ENCODE data around the gene APBB1IP.
"Not testable (repeated sequence)": the region's sequence is repeated elsewhere in the genome, so short reads cannot be mapped to it uniquely, and the experiment has no call there.

The APBB1IP gene

DNA sequence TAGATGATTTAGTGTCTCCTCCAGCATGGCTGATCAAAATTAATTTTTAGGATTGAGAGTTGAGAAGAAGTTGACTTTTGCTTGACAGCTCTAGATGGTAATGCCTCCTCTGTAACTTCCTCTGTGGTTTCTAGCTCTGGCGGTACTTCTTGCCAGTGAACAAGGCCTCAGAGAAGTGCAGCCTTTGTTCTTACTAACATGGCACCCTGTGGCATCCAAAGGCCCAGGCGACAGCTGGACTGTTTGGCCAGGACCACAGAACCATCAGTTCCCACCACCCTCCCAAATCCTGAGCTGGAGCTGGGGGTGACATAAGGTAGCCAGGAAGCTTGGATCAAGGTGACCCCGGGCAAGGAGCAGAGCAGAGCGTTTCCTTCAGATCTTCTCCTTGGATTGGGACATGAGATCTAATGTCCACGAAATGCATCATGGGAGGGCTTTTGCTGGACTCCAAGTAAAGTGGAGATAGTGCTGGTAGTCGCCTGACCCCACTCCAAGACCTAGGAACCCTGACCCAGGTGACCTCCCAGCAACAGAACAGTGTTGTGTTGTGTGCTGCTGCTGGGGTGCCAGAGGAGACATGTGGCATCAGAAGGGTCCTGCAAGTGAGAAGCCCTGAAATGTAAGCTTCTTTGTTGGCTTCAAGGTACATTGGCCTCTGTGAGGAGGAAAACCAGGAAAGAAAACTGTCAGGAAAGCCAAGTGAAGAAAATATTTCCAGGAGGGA lies 41.8 kb downstream of the APBB1IP start:
- no peak for DNase-seq

DNA sequence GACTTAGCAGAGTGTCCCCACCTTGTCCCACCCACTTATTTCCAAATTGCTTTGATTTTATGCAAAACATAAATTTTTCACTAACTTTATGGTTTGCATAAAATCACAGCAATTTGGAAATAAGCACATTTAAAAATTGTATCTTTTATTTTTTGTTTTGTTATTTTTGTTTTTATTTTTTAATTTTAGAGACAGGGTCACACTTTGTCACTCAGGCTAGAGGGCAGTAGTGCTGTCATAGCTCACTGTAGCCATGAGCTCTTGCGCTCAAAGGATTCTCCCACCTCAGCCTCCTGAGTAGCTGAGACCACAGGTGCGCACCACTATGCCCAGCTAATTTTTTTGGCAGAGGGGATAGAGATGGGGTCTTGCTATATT lies 43.2 kb downstream of the APBB1IP start:
- DNase-seq, result no peak

DNA sequence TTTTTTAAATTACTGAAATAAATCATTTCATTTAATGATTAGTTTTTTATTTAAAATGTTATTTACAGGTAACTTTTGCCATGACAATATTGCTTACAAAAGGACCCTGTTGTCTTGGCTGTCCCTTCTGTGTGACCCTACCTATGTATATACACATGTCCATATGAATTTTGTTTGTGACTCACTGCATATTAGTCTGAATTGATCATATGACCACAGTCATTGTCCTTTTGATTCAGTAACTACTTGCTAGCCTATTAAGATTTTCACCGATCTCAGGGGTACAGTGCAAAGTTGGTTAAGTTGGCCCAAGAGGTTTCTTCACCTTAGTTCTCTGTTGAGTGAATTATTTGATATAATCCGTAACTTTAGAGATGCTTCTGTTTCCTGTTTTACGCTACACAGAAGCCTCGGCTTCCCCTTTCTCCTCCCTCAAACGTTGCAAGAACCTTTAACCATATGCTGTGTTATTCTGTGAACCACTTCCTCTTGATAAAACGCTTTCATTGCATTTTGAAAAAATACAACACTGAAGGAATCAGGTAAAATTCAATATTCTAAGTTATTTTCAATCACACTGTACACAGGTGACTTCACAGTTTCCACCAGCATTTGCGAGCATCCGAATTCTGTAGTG lies 43.9 kb downstream of the APBB1IP start:
- DNase-seq, result no peak

DNA sequence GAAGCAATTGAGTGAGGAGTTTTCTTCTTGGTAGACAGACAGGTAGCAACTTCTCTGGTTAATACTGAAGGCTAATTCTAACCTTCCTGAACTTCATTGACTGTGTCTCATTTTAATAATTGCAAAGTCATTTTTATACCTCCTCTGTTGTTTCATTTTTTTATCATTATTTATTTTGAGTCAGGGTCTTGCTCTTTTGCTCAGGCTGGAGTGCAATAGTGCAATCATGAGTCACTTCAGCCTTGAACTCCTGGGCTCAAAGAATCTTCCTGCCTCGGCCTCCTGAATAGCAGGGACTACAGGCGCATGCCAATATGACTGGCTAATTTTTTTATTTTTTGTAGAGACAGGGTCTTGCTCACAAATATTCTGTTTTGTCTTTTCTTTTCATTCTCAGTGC lies 45.4 kb downstream of the APBB1IP start:
- no peak for DNase-seq

DNA sequence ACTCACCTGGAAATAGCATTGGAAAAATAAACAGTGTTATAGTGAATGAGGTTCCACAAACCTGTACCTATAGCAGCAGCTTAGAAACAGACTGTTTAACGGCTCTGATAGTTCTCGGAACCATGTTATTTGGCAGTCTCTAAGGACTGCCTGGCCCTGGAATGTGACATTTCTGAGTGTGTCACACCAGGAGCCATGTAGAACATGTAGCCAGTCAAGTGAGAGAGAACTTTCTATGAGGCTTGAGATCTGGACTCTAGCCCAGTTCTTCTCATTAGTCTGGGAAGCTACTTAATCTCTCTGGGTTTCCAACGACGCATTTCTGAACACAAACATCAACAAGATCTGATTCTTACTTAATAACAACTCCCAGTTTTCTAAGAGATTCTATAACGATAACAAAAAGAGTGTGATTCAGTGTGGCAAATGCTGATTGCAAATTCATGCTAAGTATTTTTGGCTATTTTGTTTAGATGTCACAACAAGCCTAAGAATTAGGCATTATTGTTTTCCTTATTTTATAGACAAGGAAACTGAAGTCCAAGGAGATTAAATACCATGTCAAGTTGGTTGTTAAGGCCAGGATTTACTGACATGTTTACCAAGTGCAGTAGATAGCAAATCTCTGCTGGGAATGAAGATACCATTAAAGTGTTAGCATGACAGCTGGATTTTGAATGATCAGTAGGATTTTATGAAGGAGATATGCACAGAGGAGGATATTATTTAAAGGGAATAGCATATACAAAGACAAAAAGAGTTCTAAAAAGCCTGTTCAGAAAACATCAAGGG lies 47.2 kb downstream of the APBB1IP start:
- no peak for DNase-seq

DNA sequence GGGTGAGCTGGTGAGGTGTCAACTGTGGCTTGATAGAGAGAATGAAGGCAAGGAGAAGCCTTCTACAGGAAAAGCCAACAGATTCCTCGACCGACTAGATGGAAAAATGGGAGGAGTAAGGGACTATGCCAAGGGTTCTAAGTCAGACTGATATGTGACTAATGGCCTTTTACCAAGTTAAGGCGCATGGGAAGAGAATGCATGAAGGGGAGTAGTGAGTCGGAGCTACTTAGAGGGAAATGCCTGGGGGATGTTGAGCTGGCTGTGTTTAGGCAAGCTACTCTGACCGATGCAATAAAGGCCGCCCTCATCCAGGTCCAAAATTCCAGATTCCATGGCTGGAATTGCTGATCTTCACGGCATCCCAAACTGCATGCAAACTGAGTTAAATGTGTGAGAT lies 48.2 kb downstream of the APBB1IP start:
- peak; percentile 94 for DNase-seq

DNA sequence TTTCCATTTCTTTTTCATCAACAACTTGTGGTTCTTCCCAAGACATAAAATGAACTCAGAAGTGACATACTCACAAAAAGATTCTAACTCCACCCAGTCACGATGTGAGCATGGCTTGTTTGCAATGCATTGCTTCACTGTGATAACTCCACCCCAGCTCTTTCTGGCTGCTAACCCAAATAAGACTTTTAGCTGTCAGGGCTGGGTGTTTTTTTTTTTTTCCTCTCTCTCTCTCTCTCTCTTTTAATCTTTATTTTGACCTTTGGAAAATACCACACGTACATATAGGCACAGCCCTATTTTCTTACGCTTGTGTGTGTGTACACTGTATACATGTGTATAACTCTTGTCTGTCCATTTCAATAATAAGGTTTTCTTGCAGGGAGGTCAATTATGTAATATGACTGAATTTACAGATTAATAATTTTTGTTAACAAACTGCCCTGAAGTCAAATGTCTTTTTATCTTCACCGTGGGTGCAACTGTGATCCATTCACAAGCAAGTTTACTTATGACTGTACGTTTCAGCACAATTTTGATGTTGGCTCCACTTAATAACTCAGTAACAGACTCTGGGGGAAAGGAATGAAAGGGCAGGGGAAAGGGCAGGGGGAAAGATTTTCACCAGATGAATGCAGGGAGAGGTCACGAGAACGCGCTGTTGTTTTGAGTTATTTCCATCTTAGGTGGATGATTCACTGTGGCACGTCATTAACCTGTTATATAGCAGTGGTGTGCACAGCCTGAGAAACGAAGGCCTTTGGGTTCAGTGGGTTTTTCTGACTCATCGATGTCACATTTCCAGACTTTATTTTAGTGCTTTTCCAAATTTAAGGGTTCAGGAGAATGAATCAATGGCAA lies 49.1 kb downstream of the APBB1IP start:
- DNase-seq, result peak; percentile 91

DNA sequence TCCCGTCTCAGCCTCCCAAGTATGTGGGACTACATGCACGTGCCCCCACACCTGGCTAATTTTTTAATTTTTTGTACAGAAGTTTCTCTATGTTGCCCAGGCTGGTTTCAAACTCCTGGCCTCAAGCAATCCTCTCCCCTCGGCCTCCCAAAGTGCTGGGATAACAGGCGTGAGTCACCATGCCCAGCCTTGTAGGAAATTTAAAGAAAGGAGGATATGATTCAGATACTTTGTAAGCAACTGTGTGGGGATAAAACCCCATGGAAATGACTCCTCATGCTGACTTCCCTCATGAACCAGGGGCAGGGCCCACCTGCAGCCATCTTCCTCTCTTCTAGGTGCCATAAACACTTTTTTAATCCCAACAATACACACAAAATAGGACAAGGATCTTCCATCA lies 50.2 kb downstream of the APBB1IP start:
- DNase-seq, result no peak

DNA sequence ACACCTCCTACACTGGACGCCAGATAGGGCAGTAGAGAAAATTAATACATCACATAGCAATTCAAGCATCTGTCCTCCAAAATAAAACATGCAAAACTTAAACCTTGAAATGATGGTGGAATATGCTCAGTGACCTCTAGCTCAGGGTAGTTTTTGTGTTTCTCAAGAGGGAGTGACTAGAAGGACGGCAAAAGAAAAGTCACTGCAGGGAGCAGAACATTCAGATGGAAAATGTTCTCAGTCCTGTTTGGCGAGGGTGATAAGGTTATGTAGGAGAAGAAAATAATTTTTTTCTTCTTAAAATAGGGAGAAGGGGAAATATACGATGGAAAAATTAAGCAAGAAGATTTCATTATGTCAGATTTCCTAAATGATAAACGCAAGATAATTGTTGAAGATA lies 50.9 kb downstream of the APBB1IP start:
- no peak for DNase-seq

DNA sequence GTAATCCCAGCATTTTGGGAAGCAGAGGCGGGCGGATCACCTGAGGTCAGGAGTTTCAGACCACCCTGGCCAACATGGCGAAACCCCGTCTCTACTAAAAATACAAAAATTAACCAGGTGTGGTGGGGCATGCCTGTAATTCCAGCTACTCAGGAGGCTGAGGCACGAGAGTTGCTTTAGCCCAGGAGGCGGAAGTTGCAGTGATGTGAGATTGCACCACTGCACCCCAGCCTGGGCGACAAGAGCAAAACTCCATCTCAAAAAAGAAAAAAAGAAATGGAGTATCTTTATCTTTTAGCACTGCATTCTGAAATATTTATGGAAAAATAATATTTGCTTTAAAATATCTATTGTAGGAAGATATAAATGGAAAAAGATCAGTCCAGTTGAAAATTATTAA lies 52.2 kb downstream of the APBB1IP start:
- not testable (repeated sequence) for DNase-seq

DNA sequence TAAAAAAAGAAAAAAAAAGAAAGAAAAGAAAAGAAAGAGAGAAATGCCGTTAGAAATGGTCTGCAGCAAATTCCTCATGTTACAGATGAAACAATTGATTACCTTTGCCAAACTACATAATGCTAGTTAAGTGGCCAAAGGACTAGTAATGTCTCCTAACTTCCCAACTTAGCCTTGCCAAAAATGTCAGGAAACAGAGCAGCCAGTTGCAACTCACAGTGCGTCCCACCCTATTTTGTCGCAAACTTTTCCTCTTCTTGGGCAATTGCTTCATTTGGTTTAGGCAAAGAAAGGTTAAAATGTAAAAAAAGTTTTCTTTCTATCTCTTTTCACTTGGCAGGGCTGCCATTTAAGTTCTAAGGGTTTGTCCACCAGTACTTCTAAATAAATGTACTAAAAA lies 53.1 kb downstream of the APBB1IP start:
- DNase-seq, result no peak

DNA sequence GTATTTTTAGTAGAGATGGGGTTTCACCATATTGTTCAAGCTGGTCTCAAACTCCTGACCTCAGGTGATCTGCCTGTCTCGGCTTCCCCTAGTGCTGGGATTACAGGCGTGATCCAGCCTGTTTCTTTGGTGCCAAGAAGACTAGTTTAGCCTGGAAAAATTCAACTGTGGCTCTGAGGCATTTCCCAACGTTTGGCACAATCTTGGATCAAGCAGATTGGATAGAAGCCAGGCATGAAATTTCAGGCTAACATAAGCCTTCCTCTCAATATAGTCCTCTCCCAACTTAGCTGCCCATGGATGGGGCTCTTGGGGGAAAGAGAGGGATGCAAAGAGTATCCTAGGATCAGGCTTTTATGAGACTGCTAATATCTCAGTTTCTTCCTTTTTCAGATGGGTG lies 53.8 kb downstream of the APBB1IP start:
- DNase-seq, result no peak

DNA sequence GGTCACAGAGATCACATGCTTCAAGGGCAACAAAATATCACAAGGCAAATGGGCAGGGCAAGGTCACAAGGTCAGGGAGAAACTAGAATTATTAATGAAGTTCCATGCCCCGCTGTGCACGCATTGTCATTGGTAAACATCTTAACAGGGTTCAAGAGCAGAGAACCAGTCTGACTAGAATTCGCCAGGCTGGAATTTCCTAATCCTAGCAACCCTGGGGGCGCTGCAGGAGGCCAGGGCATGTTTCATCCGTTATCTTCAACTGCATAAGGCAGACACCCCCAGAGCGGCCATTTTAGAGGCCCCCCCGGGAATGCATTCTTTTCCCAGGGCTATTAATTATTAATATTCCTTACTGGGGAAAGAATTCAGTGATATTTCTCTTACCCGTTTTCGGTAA lies 54.6 kb downstream of the APBB1IP start:
- not testable (repeated sequence) for DNase-seq

DNA sequence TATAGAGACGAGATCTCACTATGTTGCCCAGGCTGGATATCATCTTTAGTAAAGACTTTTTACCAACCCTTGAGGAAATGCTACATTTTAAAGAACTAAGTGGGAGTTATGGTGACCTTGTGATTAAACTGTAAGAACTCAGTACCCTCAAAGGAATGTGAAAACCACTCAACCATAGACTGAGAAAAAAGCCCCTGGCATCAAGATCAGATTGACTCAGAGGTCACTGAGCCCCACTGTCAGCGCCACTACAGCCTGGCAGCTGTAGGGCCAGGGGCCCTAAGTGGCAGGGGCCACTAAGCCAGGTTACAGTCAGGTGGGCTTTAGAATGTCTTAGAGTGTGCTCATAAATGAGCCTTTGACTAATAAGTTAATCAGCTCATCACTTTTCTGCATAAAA lies 55.9 kb downstream of the APBB1IP start:
- DNase-seq, result no peak

DNA sequence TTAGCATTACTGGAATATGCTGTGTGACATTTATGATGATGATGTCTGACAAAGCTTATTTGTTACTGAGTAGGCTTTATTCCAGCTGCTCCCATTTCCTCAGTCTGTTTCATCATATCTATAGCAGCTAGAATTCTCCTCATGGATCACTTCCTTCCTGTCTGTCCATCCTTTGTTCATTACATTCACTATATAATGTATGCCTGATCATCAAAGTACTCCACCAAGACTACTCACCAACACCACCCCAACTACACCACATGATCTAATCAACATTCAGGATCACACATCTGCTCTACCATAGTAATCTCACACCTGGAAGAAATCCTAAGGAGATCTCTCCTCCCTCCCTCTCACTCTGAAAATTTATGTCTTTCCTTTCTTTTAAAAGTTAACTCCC lies 61.3 kb downstream of the APBB1IP start:
- peak; percentile 7 for DNase-seq

DNA sequence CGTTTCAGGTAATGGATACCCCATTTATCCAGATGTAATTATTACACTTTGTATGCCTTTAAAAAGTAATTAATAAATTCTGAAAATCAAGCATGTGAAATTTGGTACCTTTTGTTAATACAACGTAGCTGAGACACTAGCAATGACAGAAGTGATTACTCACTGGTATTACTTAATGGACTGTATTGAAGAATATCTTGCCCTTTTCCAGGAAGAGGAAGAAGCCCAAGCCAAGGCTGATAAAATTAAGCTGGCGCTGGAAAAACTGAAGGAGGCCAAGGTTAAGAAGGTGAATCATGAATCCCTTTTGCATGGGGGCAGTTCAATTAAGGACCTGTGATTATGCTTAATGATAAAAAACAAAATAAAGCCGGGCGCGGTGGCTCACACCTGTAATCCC lies 64.8 kb downstream of the APBB1IP start:
- no peak for DNase-seq

DNA sequence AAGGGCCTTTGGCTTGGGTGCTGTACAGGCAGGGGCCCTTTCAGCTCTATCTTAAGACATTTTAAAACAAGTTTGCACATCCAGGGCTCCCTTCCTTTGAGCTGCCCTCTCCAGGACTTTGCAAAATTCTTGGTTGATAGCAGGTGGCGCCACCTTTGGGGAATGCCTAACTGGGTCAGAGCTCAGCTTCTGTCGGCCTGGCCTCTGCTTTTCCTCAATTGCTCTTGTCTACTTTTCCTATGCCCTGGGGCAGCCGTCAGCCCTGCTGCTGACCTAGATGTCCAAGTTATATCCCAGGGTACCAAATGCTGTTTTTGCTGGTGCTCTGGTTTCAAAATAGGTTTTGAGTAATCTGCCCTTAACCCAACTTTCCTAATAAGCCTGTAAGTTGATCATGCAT lies 65.8 kb downstream of the APBB1IP start:
- no peak for DNase-seq

DNA sequence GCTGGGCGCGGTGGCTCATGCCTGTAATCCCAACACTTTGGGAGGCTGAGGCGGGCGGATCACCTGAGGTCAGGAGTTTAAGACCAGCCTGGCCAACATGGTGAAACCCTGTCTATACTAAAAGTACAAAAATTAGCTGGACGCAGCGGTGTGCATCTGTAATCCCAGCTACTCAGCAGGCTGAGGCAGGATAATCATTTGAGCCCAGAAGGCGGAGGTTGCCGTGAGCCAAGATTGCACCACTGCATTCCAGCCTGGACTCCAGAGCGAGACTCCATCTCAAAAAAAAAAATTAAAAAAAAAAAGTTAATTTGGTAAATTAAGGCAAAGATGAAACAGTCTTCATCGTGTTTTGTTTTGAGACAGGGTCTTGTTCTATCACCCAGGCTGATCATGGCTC lies 66.3 kb downstream of the APBB1IP start:
- DNase-seq, result not testable (repeated sequence)

DNA sequence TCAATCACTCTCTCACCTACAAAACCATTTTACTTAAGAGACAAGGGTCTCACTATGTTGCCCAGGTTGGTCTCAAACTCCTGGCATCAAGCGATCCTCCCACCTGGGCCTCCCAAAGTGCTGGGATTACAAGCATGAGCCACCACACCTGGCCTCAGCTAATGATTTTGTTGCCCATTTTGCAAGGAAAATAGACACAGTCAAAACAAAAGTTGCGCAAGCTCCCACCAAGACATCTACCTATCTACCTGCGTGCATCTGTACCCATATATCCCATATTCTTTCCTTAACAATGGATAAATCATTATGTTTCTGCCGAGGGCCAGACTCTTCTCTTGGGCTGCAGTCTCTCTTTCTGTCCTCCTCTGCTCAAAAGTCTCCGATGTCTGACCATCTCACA lies 67.3 kb downstream of the APBB1IP start:
- DNase-seq, result no peak

DNA sequence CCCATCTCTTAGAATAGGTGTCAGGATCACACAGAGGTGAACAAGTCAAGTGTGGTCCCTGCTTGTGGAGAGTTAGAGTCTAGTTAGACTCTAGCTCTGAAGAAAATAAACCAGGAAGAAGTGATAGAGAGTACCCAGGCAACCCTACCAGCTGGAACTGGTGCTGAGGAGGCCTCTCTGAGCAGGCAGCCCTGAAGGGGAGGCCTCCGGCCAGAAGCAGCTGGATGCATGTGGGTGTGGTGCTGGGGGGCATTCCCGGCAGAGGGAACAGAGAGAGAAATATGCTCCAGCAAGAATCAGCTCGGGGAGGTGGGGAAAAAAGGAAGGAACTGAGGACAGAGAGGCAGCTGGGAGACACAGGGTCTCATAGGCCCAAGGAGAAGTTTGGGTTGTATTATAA lies 68.6 kb downstream of the APBB1IP start:
- DNase-seq, result no peak

DNA sequence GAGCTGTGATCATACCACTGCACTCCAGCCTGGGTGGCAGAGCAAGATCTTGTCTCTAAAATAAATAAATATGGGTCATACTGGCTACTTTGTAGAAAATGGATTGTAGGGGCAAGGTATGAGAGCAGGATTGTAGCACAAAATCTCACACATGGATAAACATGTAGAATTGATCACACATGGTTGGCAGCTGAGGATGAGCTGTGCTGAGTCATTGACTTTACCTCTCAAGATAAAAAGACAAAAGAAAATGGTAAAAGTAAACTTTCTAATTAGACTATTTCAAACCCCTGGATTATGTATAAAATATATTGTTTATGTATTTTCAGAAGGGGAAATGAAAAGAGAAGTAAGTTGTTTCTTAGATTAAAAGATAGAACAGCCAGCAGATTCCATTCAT lies 69.3 kb downstream of the APBB1IP start:
- no peak for DNase-seq

DNA sequence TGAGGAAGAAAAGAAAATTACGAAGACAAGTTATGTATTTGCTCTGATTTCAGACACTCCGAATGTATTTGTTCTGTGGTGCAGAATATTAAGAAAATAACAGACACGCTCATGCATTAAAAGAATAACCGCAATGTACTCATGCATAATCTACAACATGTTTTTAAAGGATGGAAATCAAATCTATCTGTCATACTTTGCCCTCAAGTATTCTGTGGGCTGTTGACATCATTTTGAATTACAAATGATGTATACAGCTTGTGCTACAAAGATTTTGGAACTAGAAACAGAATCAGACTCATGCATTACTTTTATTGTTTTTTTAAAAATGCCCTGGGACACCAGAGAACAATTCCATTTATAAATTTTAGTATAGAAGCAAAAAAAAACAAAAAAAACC lies 69.9 kb downstream of the APBB1IP start:
- DNase-seq, result peak; percentile 43

DNA sequence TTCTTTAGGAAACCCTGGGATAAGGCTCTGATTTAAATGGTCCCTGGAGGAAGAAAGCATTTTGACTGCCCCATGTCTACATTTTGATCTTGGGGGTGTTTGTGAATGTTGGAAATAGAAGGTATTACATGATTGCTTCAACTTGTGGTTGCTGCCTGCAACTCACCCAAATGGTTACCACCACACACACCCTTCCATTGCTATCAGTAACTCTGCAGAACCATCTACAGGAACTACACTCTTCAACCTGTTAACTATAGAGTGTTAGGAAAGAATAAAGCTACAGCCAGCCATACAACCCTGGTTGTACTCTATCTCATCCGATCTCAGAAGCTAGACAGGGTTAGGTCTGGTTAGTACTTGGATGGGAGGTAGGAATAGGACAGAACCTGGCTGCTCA lies 71.2 kb downstream of the APBB1IP start:
- no peak for DNase-seq
